PC-9 (cell line): ENCODE measurements around the gene ANKS1B.

Source experiments
- EZH2 ChIP-seq: fragments of 200-600 bp; sonication (generic); IDR thresholded peaks from 2 replicates; pipeline ENCODE4 v1.8.0; 2017; ENCODE audit warnings: antibody characterized with exemption, low read depth
- TF ChIP-seq, protein P1 (sequence below): fragments of 200-600 bp; sonication (generic); conservative IDR thresholded peaks from 2 replicates; pipeline ENCODE4 v1.6.1; 2017; ENCODE audit warnings: mixed run types, antibody characterized with exemption, mild to moderate bottlenecking, moderate library complexity

DNA sequence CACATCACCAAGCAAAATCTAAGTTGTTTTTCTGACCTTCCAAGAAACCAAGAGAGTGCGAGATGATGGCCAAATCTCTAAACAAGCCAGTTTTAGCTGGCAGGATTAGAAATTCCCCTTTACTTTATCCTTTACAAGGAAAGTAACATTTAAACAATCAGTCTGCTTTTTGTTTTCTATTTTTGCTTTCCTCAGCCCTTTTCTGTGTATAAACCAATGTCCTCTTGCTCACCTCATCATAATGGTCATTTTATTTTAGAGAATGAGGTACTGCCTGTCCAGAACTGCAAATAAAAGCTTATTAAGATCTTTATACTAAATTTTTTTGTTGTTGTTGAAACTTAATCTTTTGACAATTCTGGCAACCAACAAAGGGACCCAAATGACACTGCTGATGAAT lies 779.6 kb downstream of the ANKS1B start:
- TF ChIP-seq, protein P1, sequence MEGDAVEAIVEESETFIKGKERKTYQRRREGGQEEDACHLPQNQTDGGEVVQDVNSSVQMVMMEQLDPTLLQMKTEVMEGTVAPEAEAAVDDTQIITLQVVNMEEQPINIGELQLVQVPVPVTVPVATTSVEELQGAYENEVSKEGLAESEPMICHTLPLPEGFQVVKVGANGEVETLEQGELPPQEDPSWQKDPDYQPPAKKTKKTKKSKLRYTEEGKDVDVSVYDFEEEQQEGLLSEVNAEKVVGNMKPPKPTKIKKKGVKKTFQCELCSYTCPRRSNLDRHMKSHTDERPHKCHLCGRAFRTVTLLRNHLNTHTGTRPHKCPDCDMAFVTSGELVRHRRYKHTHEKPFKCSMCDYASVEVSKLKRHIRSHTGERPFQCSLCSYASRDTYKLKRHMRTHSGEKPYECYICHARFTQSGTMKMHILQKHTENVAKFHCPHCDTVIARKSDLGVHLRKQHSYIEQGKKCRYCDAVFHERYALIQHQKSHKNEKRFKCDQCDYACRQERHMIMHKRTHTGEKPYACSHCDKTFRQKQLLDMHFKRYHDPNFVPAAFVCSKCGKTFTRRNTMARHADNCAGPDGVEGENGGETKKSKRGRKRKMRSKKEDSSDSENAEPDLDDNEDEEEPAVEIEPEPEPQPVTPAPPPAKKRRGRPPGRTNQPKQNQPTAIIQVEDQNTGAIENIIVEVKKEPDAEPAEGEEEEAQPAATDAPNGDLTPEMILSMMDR = no peak
- no peak for TF ChIP-seq EZH2
